HL-60/S4 treated with retinoic acid at 250 ng/mL for 4 days and 3 days (cell line): Measurements from ENCODE around the gene MAFF.
"Not testable (repeated sequence)": the region's sequence is repeated elsewhere in the genome, so short reads cannot be mapped to it uniquely, and the experiment has no call there.

Experiments
- in situ Hi-C: fragments of 300-500 bp; cut with MboI; formaldehyde crosslinking; loops from 2 replicates; pipeline ENCODE4 v1.7.0; 2022; ENCODE audit warnings: low sequenced_read_pairs

MAFF gene

GRCh38 chr22:38177044-38177443 lies 24.8 kb upstream of the MAFF start:
- in situ Hi-C loops = no loop called here

GRCh38 chr22:38177571-38177925 lies 24.2 kb upstream of the MAFF start:
- in situ Hi-C loops = not testable (repeated sequence)

GRCh38 chr22:38177926-38178604 lies 23.7 kb upstream of the MAFF start:
- in situ Hi-C loops = no loop called here

- in situ Hi-C loops = not testable (repeated sequence)
Measured at GRCh38 chr22:38178605-38178937, 23.2 kb upstream of the MAFF start.

GRCh38 chr22:38180841-38181452 lies 20.8 kb upstream of the MAFF start:
- in situ Hi-C loops = no loop called here

GRCh38 chr22:38181453-38182200 lies 20.2 kb upstream of the MAFF start, which contains the start of gene PLA2G6:
Gene PLA2G6, minus strand, starts transcription at chr22:38181830. Its CDS starts 12,404 bp downstream, at chr22:38169426.
- in situ Hi-C loops = no loop called here

GRCh38 chr22:38184788-38185187 lies 17.0 kb upstream of the MAFF start:
- in situ Hi-C loops = no loop called here

- in situ Hi-C loops = no loop called here
Measured at GRCh38 chr22:38186429-38186828, 15.4 kb upstream of the MAFF start.

- in situ Hi-C loops = no loop called here
Measured at GRCh38 chr22:38187413-38188212, 14.2 kb upstream of the MAFF start.

- in situ Hi-C loops = no loop called here
Measured at GRCh38 chr22:38189104-38189503, 12.7 kb upstream of the MAFF start.

- in situ Hi-C loops = no loop called here
Measured at GRCh38 chr22:38190581-38190980, 11.2 kb upstream of the MAFF start.

GRCh38 chr22:38191055-38191454 lies 10.7 kb upstream of the MAFF start:
- in situ Hi-C loops = no loop called here

GRCh38 chr22:38191731-38192474 lies 9.9 kb upstream of the MAFF start:
- in situ Hi-C loops = no loop called here

- in situ Hi-C loops = no loop called here
Measured at GRCh38 chr22:38192475-38192863, 9.3 kb upstream of the MAFF start.

GRCh38 chr22:38193580-38193979 lies 8.2 kb upstream of the MAFF start:
- in situ Hi-C loops = no loop called here

GRCh38 chr22:38196791-38197419 lies 4.9 kb upstream of the MAFF start:
- in situ Hi-C loops = no loop called here

- in situ Hi-C loops = no loop called here
Measured at GRCh38 chr22:38199826-38200559, 1.8 kb upstream of the MAFF start.

GRCh38 chr22:38201371-38201710 lies 453 bp upstream of the MAFF start:
- in situ Hi-C loops = no loop called here

GRCh38 chr22:38202437-38203089 lies 769 bp downstream of the MAFF start:
- in situ Hi-C loops = no loop called here
